Activated CD4-positive, alpha-beta T cell treated with anti-CD3 and anti-CD28 coated beads, Interleukin-2, amount 50 U/mL, for 16 hours (primary cell): ENCODE measurements around the gene C9orf72.

Experiments
- DNase-seq: peaks from one replicate; pipeline ENCODE4 v3.0.0-alpha.2; 2020

Gene C9orf72

DNA sequence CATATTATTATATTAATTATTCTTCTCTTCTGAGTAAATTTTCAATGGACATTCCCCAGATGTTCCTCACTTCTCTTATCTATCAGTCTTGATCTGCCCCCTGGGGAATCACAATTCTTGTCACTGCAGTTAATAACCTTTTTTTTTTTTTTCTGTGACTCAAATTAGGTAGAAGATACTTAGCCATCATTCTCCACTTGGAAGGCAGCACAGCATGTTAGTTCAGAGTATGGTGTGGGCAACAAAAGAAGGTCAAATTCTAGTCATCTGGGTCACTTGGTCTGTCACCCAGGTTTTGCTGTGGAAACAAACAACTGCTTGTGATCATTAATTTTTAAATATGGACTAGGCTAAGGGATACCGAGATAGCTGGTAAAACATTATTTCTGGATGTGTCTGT is 35.5 kb downstream of the C9orf72 start:
- no peak for DNase-seq

DNA sequence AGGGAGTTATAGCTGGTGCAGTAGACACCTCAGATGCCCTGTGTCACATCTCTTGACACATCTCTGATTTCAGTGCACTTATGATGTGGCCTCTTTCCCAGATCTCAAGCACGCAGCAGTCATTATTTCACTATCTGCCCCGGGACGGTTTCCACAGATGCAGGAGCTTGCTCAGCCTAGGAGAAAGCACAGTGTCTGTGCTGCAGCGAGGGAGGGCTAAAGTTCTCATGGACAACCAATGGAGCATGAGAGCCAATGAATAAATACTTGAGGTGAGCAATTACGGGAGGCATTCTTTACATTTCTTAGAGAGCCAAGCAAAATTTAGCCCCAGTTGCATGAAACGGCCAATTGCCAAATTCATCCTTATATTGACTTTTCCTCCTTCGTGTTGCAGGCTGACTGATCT is 36.2 kb downstream of the C9orf72 start:
- no peak for DNase-seq

DNA sequence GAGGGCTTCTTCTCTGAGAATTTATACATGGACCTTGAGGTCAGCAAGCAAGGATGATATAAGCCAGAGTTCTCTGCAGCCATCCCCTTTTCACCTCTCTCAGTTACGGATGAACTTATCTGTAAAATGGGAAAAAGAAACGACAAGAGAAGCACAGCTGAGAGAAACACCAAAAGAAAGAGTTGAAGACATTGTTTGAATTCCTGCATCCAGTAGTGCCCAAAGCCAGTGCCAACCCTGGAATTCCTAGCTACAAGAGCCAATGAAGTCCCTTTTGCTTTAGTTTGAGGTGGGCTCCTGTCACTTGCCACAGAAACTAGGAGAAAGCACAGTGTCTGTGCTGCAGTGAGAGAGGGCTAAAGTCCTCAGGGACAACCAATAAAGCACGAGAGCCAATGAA is 37.1 kb downstream of the C9orf72 start:
- no peak for DNase-seq

DNA sequence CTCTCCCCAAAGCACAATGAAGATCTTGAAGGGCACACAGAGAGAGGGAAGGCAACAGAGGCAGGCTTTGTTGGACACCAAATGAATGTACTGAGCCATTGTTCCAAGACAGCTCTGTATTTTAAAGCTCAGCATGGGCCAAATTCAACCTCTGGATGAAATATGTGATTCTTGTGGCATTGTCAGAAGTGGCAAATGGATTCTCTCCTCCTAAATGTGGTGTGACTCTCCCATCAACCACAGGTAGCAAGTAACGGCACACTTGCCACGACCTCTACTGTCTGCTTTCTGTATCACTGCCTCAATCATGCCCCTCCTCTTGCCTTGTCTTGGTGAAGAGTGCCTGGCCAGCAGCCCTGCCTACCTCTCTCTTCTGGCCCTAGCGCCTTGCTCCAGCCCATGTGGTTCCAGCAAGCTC is 37.6 kb downstream of the C9orf72 start:
- peak; percentile 5 for DNase-seq

DNA sequence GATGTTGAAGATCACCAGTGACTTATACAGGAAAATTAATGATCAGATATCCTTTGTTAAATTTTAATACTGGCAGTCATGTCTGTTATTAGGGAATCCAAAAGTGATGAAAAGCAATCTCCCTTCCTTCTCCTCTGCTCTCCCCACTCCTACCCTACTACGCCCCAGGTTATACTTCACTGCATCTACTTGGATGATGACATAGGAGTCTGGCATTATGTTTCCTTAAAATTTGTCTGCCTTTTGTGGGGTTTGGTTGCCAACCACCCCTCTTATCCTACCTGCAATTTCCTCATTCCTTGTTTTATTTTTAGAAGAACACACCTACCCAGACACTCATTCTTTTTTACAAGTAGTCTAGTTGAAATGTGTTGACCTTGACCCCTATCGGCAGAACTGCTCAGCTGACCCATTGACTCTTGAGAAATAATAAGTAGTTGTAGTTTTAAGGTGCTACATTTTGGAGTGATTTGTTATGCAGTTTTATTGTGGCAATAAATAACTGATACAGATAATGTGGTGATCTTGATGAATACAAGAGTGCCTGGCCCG is 38.5 kb downstream of the C9orf72 start:
- no peak for DNase-seq

DNA sequence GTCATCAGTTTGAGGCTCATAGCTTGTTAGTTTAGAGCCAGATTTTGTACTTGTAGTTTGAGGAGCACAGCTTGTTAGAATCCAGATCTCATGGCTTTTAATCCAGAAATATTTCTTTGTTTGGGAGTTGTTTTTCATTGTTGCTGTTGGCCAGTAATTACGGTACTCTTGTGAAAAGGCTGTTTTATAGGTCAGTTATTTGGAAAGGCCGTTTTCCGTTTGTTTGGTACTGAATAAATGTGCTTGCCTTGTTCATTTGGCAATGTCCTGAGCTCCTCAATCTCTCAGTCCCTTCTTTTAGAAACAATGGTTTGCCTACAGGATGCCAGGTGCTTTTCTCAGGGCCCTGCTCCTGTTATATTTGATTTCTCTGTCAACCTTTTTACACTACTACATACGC is 39.1 kb downstream of the C9orf72 start:
- no peak for DNase-seq

DNA sequence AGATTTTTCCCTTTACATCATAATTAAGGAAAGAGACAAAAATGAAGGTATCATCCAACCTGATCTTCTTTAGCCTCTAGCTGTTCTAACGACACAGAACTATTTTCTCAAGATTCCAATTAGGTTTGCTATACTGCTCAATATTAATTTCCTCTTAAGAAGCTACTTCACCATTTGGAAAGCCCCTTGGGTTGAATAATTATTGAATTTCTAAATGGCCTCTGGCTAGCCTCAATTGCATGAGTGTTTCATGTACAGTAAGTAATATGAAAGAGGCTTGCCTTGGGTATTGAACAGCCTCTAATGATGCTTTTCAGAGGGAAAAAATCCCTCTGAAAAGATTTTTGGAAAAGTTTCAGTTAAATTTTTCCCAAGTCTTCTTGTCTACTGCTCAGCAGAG is 40.0 kb downstream of the C9orf72 start:
- no peak for DNase-seq

DNA sequence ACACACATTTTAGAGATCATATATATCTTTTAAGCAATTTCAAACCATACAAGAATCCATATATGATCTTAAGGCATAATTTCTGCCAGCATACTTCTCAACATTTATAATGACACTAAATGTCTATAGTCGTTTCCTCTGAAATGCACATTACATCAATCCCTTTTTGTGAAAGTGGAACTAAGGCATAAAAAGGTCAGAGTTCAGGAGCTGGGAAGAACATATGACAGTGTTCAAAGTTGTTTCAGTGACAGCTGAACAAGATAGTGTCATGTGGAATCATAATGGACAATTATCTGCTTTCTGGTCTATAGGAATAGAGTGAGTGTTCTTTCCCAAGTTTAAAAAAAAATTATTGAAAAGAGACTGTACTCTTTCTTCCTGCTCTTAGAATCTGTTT is 41.2 kb downstream of the C9orf72 start:
- DNase-seq: no peak

DNA sequence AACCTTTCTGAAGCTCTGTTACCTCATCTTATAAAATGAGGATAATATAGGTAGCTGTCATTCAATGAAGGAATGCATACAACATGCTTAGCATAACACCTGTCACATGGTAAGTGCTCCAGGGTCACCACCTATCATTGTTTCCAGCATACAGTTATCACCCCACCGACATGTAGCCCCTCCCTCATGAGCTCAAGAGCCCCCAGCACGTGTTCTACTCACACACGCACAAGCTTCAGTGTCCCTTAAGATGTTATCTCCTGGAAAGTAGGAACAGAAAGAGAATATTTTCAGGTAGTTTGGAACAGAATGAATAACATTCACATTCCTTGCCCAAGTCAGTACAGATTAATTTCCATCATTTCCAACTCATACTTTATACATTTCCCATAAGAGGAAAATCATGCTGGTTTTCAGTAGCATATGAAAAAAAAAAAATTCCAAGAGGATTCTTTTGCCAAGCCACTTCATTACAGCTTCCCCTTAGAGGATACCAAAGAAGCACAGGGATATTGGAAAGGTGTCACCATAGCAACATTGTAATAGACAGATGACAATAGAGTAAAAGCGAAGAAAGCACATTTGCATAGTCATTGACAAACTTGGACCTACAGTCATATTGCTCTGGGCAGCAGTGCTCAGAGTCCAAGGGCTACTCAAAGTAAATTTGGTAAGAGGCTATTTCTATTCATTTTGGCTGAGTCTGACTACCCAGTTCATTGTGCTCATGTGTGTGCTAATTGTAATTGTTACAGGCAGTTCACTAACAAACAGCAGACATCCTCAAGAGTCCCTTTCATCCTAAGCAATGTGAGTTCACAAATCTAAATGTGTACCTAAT is 42.1 kb downstream of the C9orf72 start:
- no peak for DNase-seq

DNA sequence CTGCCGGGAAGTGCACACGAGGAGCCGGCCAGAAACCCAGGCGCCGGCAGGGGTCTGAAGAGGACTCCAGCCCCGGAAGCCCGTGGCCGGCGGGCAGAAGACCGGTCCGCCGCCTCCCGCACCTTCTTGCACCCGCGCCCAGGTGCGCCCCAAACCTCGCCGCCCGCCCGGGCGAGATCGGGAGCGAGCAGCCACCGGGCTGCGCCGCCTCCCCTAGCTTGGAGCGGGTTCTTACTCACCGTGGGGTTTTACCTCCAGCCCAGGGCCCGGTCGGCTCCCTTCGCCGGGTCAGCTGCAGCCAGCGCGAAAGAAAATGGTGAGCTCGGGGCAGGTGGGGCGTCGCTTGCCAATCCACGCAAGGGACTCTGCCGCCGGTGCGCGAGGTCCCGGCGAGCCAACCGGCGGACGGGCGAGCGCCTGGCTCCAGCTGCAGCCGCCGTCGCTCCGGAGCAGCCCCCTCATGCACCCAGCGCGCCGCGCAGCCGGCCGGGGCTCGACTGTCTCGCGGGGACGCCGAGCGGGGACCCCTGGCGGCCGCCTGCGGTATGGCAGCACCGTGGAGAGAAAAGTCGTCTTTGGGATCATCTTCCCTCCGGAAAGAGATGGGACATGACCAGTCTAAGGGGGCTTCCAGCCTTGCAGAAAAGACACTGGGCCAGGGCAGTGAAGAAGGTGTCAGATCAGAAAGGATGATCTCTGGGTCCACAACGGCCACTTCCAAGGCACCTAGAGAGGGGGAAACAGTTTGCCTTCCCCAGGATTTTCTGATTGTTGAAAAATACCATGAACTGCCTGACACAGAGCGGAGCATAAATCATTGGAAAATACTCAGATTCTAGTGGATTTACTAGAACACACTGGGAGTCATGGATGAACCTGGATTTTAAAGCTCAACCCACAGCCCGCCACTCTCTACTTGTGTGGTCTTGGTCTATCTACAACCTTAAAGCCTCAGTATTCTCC is 43.7 kb downstream of the C9orf72 start, which contains the start of gene MOB3B:
MOB3B (minus strand) TSS at position 499 of the 963 bp plus-strand sequence. CDS start 74,264 bp downstream, outside the sequence.
- DNase-seq: peak; percentile 74

DNA sequence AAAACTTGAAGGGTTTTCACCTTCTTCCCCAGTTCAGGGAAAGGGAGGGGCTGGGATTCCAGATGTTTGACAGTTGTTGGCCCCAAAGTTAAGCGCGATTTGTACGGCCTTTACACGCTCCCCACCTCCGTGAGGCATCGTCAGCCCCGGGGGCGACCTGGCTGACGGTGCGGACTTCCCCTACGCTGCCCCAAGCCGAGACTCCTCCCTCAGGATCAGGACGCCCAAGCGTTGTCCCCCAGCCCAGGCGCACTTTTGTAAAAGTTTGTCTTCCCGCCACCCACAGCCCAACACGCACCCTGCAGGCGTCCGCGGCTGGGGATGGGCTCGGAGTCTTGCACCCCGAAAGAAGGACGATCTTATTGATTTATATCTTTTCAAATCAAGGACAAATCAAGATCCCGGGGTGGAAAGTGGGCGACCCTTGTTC is 44.4 kb downstream of the C9orf72 start:
- DNase-seq: peak; percentile 41

DNA sequence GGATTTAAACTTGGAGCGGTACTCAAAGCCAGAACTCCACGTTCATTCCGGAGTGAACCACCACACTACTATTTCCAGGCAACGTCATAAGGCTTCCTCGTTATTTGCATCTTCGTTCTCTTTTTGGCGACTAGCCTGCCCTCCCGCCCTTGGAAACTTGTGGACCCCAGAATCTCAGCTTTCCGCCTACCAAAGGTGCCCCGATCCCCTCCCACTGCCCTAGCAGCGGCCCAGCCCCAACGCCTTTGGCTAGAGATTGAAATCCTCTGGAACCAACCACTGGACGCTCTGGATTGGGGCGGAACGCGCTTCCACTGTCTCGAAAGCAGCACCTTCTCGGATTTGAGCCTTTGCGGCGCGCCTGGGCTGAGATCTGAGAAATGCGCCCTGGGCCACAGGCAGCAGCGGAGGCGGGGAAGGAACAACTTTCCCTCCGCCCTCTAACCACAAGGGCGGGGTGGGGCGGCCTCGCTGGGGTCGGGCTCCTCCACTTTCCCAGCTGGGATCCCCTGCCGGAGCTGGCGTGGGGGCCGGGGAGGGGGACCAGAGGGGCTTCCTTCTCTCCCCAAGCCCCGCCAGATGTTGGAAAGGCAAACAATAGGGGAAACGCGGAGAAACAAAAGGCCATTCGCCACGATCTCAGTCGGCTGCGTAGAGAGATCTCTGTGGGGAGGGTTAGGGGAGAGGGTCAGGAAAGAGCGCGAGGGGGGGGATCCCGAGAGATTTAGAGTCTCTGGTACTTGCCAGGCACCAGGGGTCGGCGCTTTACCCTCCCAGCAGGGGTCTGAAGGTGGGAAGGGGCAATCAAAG is 45.0 kb downstream of the C9orf72 start:
- DNase-seq: peak; percentile 57

DNA sequence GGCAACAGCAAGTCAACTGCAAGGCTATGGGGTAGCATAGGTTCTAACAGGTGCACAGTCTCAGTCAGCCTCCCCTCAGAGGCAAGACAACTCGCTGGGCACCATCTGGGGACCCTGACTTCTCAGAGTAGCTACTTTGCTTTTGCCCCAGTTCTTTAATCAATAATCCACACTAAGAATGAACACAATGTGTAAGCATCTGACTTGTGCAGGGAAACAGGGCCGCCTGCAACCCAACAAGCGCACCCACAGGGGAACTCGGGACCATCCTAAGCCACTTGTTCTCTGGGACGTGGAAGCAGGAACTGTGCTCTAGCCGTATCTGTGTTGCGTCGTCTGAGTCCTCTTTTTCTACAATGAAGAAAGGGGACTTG is 45.6 kb downstream of the C9orf72 start:
- DNase-seq: no peak

DNA sequence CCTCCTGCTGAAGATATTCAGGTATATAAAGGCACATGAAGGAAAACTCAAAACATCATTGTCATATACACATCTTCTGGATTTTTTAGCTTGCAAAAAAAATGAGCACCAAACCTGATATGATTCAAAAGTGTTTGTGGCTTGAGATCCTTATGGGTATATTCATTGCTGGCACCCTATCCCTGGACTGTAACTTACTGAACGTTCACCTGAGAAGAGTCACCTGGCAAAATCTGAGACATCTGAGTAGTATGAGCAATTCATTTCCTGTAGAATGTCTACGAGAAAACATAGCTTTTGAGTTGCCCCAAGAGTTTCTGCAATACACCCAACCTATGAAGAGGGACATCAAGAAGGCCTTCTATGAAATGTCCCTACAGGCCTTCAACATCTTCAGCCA is 49.0 kb downstream of the C9orf72 start, which contains the start of gene IFNK:
IFNK (plus strand) TSS at position 55 of the 400 bp plus-strand sequence; CDS start at position 102, 47 bp downstream.
- no peak for DNase-seq

DNA sequence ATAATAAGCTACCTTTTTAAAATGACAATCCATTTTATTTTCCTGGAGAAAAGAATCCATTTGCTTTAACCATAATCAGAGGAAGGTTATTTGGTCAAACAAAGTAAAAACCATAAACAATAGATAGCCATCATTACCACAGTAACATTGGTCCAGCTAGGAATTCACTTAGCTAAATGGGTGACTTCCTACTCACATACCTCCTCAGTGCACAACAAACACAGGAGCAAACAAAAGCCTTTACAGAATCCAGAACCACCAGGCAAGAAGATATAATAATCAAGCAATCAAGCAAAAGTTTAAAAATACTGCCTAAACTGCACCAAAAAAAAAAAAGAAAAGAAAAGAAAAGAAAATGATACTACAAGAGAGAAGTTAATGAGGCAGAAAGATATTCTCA is 50.1 kb downstream of the C9orf72 start:
- no peak for DNase-seq

DNA sequence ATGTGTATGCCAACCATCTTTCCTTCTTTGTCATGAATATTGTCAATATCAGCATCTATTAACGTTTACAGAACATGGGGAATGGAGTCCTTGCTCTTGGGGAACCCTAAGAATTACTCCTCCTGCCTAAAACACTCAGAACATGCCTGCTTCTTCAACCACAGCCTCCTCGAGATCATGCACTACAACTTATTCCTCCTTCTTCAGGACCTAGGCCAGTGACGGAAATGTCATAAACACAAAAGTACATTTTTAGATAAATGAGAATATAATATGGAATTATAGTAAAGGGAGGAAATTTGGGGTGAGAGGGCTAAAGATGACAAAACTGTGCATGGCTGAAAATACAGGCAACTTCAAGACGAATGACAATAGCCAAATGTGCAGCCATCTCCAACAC is 52.3 kb downstream of the C9orf72 start:
- DNase-seq: no peak

DNA sequence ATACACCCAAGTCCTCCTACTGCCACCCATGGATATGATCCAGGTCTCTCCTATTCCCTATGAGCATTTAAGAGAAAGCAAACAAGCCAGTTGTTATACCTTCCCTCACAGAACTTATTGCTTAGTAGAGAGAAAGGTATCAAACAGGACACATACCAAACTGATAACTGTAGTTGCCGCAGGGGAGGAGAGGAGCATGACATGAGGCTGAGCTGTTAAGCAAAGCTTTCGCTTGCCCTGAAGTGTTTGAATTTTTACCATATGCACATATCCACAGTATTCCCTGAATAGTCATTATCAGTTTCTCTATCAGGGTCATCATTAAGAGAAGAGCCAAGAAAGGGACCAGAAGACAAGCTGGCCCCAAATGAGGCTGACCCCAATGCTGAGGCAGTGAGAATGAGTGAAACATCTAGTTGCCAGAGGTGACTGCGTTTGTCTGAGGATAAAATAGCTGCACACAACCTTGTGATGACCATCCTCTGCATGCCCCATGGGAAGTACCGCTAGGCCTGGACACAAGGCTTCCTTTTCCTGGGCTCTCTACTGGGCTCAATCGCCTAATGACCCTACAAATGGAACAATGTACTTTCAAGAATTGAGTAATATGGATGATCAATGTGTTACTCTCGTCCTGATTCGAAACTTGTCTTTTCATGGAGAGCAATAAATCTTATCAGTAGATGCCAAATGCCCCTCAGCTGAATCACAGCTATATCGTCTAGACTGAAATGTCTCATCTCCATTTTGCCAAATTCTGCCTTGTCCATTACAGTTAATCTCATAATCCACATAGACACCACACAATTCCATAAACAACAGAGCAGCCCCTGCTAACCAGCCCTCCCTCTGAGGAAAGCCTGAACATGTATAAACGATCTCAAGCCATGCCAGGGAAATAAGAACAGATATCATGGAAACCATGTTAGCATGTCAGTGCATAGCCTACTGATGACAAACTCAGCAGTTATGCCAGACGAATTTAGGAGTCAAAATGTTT is 53.5 kb downstream of the C9orf72 start:
- DNase-seq: no peak

DNA sequence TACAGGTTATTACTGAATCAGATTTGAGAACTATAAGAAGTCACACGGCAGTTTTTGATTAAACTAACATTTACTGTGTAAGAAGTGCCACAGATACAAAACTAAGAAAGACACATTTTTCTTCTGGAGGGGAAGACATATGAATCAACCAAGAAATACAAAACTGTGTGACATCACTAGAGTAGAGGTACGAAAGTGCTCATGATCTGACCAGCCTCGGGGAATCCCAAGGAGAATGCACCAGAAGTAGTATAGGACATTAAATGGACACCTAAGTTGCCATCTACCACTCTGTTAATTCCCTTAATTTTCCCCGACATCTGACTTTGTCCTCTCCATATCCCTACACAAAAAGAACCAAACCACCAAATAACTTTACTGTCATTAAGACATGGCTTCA is 54.5 kb downstream of the C9orf72 start:
- no peak for DNase-seq

DNA sequence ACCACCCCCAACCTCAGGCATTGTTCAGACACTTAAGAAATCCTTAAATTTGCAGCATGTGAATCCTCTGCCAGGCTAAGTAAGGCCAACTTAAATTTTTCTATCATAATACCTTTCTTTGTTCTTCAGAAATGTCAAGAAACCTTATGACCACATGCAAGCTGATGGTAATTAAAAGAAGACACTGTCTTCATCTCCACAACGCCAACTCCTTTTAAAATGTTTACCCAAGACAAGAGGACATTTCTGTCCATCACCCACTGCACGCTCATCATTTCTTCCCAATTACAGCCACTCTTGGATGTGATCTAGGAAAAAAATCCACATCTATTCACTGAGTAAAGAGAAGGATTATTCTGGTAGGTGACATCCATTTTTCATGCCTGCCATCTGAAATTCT is 55.3 kb downstream of the C9orf72 start:
- no peak for DNase-seq

DNA sequence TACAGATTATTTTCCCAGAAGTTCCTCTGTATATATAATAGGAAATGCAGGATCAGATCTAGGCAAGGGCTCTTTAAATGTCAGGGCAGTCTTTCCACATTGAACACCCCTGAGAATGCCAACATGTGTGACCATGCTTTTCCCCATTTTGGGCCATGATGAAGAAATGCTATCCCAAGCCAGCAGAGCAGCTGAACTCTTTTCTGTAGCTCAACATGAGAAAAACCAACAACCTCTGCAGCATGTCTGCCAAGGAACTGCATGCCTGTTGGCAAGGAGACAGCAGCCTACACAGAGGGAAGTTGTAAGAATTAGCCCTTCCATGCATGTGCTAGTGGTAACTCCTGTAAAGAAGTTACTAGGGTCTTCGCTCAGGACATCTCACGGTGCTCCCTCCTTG is 58.7 kb downstream of the C9orf72 start:
- no peak for DNase-seq

DNA sequence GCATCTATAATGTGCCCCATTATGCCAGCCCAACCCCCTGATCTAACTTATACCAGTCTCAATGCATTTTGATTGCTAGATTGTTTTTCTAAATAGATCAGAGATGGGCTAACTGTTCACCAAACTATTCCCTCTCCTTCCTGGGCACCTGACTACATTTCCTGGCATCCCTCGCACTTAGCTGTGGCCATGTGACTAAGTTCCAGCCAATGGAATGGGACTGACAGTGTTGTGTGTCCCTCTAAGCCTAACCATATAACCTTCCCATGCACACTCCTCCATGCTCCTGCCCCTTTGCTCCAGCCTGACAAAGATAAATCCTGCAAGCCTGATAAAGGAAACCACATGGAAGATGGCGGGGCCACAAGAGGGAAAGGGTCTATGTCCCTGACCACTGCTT is 61.5 kb downstream of the C9orf72 start:
- no peak for DNase-seq
